ENCODE results near the gene PHKB.

DNA sequence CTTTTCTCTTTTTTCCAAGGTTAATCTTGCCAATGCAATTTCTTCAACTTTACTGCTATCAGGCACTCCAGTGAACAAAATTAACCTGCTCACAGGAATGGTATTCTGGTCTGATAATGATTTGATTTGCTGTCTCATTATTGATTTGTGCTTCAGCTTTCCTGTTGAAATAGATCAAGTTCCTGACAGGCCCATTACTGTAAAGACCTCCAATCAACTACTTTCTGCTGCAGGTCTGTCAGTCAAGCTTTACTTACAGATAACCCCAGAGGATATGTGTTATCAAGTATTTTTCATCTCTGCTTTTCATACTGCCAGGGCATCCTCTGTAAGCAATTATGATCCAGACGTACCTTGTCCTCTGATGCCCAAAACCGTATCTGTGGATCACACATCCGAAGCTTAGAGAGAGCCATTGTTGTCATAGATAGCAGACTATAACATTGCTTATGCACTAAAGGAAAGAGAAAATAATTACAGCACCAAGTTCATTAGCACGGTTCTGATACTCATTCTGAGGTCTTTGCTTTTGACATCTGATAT, 215.6 kb downstream of the PHKB start:
- TF ChIP-seq EZH2 (IDR thresholded peaks at IDR 0.05) (no peak), EZH2phosphoT487 (IDR thresholded peaks at IDR 0.05) (no peak)
- TF ChIP-seq, protein P1, sequence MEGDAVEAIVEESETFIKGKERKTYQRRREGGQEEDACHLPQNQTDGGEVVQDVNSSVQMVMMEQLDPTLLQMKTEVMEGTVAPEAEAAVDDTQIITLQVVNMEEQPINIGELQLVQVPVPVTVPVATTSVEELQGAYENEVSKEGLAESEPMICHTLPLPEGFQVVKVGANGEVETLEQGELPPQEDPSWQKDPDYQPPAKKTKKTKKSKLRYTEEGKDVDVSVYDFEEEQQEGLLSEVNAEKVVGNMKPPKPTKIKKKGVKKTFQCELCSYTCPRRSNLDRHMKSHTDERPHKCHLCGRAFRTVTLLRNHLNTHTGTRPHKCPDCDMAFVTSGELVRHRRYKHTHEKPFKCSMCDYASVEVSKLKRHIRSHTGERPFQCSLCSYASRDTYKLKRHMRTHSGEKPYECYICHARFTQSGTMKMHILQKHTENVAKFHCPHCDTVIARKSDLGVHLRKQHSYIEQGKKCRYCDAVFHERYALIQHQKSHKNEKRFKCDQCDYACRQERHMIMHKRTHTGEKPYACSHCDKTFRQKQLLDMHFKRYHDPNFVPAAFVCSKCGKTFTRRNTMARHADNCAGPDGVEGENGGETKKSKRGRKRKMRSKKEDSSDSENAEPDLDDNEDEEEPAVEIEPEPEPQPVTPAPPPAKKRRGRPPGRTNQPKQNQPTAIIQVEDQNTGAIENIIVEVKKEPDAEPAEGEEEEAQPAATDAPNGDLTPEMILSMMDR (IDR thresholded peaks at IDR 0.05): no peak

All from neural progenitor cell (in vitro differentiated cells).